ENCODE measurements around the gene LUM.

DNA sequence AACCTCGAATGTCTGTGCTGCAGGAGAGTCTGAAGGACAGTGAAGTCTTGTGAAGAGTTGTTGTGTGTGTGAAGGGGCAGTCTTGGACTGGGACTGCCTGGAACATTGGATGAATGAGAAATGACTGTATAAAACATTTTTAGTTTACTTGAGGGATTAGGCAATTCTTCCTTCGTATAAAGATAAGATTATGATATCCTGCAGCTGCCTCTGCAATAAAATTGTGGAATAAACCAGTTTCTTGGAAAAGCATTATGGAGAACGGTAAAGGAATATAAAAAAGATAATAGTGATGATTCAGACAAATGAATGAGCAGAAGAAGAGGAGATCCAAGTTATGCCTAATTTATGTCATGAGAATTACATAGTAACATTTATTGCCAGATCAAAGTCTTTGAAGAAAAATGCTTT, 30.9 kb upstream of the LUM start:
- TF ChIP-seq YY1 (IDR thresholded peaks at IDR 0.05; ENCODE audit: insufficient read depth, insufficient read length): no peak
- TF ChIP-seq ZNF274 (IDR thresholded peaks at IDR 0.05; ENCODE audit: low read depth, low read length): no peak
